ENCODE data around the gene FERMT1. TPM values are rescaled to one million over a fixed set of nuclear protein-coding genes. Genes with fewer than 3 reads are reported as not detected.

Gene FERMT1, protein sequence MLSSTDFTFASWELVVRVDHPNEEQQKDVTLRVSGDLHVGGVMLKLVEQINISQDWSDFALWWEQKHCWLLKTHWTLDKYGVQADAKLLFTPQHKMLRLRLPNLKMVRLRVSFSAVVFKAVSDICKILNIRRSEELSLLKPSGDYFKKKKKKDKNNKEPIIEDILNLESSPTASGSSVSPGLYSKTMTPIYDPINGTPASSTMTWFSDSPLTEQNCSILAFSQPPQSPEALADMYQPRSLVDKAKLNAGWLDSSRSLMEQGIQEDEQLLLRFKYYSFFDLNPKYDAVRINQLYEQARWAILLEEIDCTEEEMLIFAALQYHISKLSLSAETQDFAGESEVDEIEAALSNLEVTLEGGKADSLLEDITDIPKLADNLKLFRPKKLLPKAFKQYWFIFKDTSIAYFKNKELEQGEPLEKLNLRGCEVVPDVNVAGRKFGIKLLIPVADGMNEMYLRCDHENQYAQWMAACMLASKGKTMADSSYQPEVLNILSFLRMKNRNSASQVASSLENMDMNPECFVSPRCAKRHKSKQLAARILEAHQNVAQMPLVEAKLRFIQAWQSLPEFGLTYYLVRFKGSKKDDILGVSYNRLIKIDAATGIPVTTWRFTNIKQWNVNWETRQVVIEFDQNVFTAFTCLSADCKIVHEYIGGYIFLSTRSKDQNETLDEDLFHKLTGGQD
- 0.65 and 1.6 TPM in 2 replicates for total RNA-seq

DNA sequence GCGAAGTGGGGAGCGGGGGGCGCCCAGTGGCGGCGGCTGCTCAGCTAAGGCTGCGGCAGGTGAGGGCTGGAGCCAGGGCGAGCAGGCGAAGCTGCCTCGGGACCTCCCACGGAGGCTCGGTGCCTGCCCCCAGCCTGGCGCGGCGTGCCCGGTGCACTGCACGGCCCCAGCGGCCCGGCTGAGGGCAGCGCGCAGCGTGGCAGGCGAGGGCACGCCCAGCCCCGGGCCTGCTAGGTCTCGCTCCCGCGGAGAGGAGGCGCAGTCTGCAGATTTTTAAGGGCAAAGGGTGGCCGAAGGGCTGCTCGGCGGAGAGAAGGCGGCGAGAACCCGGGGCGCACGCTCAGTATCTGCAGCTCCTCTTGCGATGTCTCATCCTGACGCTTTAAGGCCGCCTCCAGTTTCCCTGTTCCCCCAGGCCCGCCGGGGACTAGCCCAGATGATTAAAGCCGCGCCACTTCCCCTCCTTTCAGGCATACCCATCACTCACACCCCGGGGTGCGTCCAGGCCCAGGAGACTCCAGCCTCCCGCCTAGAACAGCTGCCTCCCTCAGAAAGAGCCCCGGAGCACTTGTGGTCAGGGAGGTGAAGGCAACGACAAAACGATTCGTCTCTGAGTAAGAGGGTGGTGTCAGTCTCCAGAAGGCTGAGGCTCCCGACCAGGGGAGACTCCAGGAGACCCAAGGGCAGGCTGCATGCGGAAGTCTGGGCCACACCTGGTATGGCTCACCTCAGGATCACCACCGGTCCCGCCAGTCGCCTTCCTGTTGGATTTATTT, at the start of gene FERMT1:
TSS of gene FERMT1 (minus strand) at position 158 of the 776 bp plus-strand sequence. CDS start 3,476 bp downstream, outside the sequence.

DNA sequence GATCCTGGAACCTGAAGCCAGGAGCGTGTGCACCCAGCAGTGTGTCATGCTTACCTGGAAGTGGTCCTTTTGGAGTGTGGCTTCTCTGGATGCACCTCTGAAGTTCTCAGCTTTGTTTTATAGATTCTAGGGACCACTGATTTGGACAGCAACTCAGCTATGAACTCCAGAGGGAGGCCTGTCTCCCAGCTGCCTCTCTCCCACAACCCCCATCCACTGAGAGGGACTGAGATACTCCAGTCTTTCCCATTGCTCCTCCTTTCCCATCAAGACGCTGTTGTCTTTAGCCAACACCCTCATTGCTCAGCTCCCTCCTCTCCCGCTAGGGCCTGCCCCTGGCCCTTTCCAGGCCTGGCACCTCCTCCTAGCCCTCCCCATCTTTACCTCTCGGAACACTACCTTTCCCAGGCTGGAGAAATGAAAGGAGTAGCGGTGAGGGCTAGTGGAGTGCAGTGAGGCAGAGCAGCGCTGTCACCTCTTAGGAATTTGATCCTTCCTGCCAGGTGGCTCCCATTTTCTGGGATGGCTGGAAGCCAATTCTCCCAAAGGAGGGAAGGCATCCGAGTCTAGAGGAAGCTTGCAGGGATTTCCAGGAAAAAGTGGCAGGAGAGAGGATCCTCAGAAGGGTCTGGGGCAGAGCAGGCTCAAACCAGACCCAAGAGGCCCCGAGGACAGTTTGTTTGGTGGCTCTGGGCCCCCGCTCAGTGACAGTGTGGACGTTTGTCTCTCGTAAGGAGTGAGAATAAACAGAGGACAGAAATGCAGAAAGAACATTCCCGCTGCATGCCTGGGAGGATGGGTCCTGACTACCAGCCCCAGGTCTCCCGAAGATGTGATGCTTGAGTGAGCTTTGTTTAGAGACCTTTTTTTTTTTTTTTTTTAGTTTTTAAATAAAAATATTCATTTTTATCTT, 68.8 kb downstream of the FERMT1 start, which contains the start of gene LRRN4:
TSS of gene LRRN4 (minus strand) at position 285 of the 913 bp plus-strand sequence. CDS start 1,261 bp downstream, outside the sequence.

Other genes starting within 250 kb of the FERMT1 start
- 0.19 TPM in 1 of 2 replicates, not detected in the other for gene CHGB, start 211.5 kb downstream of the FERMT1 start, total RNA-seq
- gene TRMT6, start 172.5 kb downstream of the FERMT1 start, total RNA-seq: 5.2 and 6.3 TPM in 2 replicates
- gene MCM8, start 172.4 kb downstream of the FERMT1 start, total RNA-seq: 5.9 and 9.2 TPM in 2 replicates
- 31.0 and 45.2 TPM in 2 replicates for gene CRLS1, start 116.9 kb downstream of the FERMT1 start, total RNA-seq
- gene LRRN4, start 69.0 kb downstream of the FERMT1 start, total RNA-seq: not detected in 2 replicates

Data from vein endothelial cell (primary cell).